GM19468 (cell line): ENCODE results near the gene OTULINL.
A peak's percentile ranks its signal among the peaks of the same experiment; 100 is the strongest.
"Not testable (repeated sequence)": the region's sequence is repeated elsewhere in the genome, so short reads cannot be mapped to it uniquely, and the experiment has no call there.

Experiments used
- ATAC-seq: cut with Tn5 transposase; IDR thresholded peaks from one replicate; pipeline ENCODE4 v1.9.1; 2021; ENCODE audit warnings: mild to moderate bottlenecking, moderate library complexity, moderate number of reproducible peaks; ENCODE audit not compliant: unreplicated experiment; ENCODE audit errors: extremely low read depth

The OTULINL gene

GRCh38 chr5:14581106-14581890 is at the start of gene OTULINL:
OTULINL (plus strand) TSS chr5:14581792; CDS start chr5:14581895, 103 bp downstream.
- peak; percentile 94 for ATAC-seq

- ATAC-seq = no peak
Observed at GRCh38 chr5:14532180-14532579, 49.4 kb upstream of the OTULINL start.

- no peak for ATAC-seq
Observed at GRCh38 chr5:14534773-14535172, 46.8 kb upstream of the OTULINL start.

- ATAC-seq = no peak
Observed at GRCh38 chr5:14545308-14545707, 36.3 kb upstream of the OTULINL start.

GRCh38 chr5:14545862-14546261 is 35.7 kb upstream of the OTULINL start:
- ATAC-seq = no peak

GRCh38 chr5:14547666-14548065 is 33.9 kb upstream of the OTULINL start:
- no peak for ATAC-seq

GRCh38 chr5:14551211-14551610 is 30.4 kb upstream of the OTULINL start:
- ATAC-seq = no peak

- no peak for ATAC-seq
Observed at GRCh38 chr5:14552017-14552416, 29.6 kb upstream of the OTULINL start.

- not testable (repeated sequence) for ATAC-seq
Observed at GRCh38 chr5:14554288-14554687, 27.3 kb upstream of the OTULINL start.

- no peak for ATAC-seq
Observed at GRCh38 chr5:14556015-14556414, 25.6 kb upstream of the OTULINL start.

GRCh38 chr5:14557203-14557770 is 24.3 kb upstream of the OTULINL start:
- no peak for ATAC-seq

GRCh38 chr5:14557791-14558415 is 23.7 kb upstream of the OTULINL start:
- ATAC-seq = no peak

GRCh38 chr5:14560091-14560595 is 21.4 kb upstream of the OTULINL start:
- peak; percentile 39 for ATAC-seq

GRCh38 chr5:14561741-14562140 is 19.9 kb upstream of the OTULINL start:
- ATAC-seq = no peak

GRCh38 chr5:14568333-14568732 is 13.3 kb upstream of the OTULINL start:
- no peak for ATAC-seq

GRCh38 chr5:14569948-14570691 is 11.5 kb upstream of the OTULINL start:
- ATAC-seq = no peak

GRCh38 chr5:14571901-14572300 is 9.7 kb upstream of the OTULINL start:
- ATAC-seq = no peak

GRCh38 chr5:14572385-14572784 is 9.2 kb upstream of the OTULINL start:
- no peak for ATAC-seq

GRCh38 chr5:14572836-14573235 is 8.8 kb upstream of the OTULINL start:
- no peak for ATAC-seq

GRCh38 chr5:14574096-14574495 is 7.5 kb upstream of the OTULINL start:
- ATAC-seq = no peak
